ENCODE data around the gene PDE7B. TPM values are rescaled to one million over a fixed set of nuclear protein-coding genes. Genes with fewer than 3 reads are reported as not detected.

The PDE7B gene
- polyA plus RNA-seq, 1 donor (not counting 4 experiments of a cell fraction or from before 2014, with no cell fraction given) = 0.01 TPM

GRCh38 chr6:136087986-136088385, 236.5 kb downstream of the PDE7B start:
- no peak overlapping the region for H3K9ac ChIP-seq (ENCODE audit: control insufficient read depth, extremely low read depth, insufficient read depth, low read length)
- H3K4me2 ChIP-seq (ENCODE audit: control insufficient read depth, extremely low read depth, insufficient read depth, low read depth, low read length) = no peak overlapping the region
- no peaks in the 10 kb centered on the region for H3K9me3 ChIP-seq (ENCODE audit: control insufficient read depth, low read depth, low read length)
- DNase-seq (ENCODE audit: low read depth, low spot score) (no peak), FAIRE-seq (no peak)
- H3K36me3 ChIP-seq (ENCODE audit: control insufficient read depth in 2 of 2, extremely low read depth in 1 of 2, insufficient read depth in 2 of 2, low read length in 2 of 2) = no peaks in the 10 kb centered on the region
- H4K20me1 ChIP-seq (ENCODE audit: control insufficient read depth, extremely low read depth, insufficient read depth, low read length) = no peaks in the 10 kb centered on the region
- dilution Hi-C loops (cut with MboI; ENCODE audit: extremely low pct_ligation_motif_present, low sequenced_read_pairs) = no loop called here
- no peak overlapping the region for H3K4me3 ChIP-seq (ENCODE audit: control insufficient read depth in 2 of 3, extremely low read depth in 1 of 3, insufficient read depth in 2 of 3, low read depth in 1 of 3, low read length in 3 of 3)
- no peak overlapping the region for H3K27ac ChIP-seq (ENCODE audit: control insufficient read depth, insufficient read depth, low read length)
- no peaks in the 10 kb centered on the region for H3K4me1 ChIP-seq (ENCODE audit: control insufficient read depth, extremely low read depth, insufficient read depth, low read length)
- H3K27me3 ChIP-seq (ENCODE audit: control insufficient read depth, extremely low read depth, insufficient read depth, low read length) = no peaks in the 10 kb centered on the region
- H3K9me1 ChIP-seq (ENCODE audit: control insufficient read depth, extremely low read depth, insufficient read depth, low read length) = no peaks in the 10 kb centered on the region
- no peak overlapping the region for H2AFZ ChIP-seq (ENCODE audit: control insufficient read depth, low read length)
- TF ChIP-seq EZH2 (IDR thresholded peaks at IDR 0.05; ENCODE audit: low read length) = no peak
- no peaks in the 10 kb centered on the region for H3K79me2 ChIP-seq (ENCODE audit: control insufficient read depth, insufficient read depth, low read length)

GRCh38 chr6:136088693-136089092, 237.2 kb downstream of the PDE7B start:
- H3K4me3 ChIP-seq (ENCODE audit: control insufficient read depth in 2 of 3, extremely low read depth in 1 of 3, insufficient read depth in 2 of 3, low read depth in 1 of 3, low read length in 3 of 3) = no peak overlapping the region
- H3K79me2 ChIP-seq (ENCODE audit: control insufficient read depth, insufficient read depth, low read length) = no peaks in the 10 kb centered on the region
- no peaks in the 10 kb centered on the region for H4K20me1 ChIP-seq (ENCODE audit: control insufficient read depth, extremely low read depth, insufficient read depth, low read length)
- no peak overlapping the region for H3K4me2 ChIP-seq (ENCODE audit: control insufficient read depth, extremely low read depth, insufficient read depth, low read depth, low read length)
- no peaks in the 10 kb centered on the region for H3K9me3 ChIP-seq (ENCODE audit: control insufficient read depth, low read depth, low read length)
- H3K27me3 ChIP-seq (ENCODE audit: control insufficient read depth, extremely low read depth, insufficient read depth, low read length) = no peaks in the 10 kb centered on the region
- dilution Hi-C loops (cut with MboI; ENCODE audit: extremely low pct_ligation_motif_present, low sequenced_read_pairs) = no loop called here
- H3K9ac ChIP-seq (ENCODE audit: control insufficient read depth, extremely low read depth, insufficient read depth, low read length) = no peak overlapping the region
- H3K9me1 ChIP-seq (ENCODE audit: control insufficient read depth, extremely low read depth, insufficient read depth, low read length) = no peaks in the 10 kb centered on the region
- no peaks in the 10 kb centered on the region for H3K4me1 ChIP-seq (ENCODE audit: control insufficient read depth, extremely low read depth, insufficient read depth, low read length)
- TF ChIP-seq EZH2 (IDR thresholded peaks at IDR 0.05; ENCODE audit: low read length) (no peak), CTCF (optimal IDR thresholded peaks at IDR 0.05 in 1 of 3, IDR thresholded peaks at IDR 0.05 in 1 of 3, conservative IDR thresholded peaks at IDR 0.05 in 1 of 3; ENCODE audit: extremely low read depth in 1 of 3, insufficient read depth in 2 of 3, low read length in 3 of 3) (no peak)
- H3K36me3 ChIP-seq (ENCODE audit: control insufficient read depth in 2 of 2, extremely low read depth in 1 of 2, insufficient read depth in 2 of 2, low read length in 2 of 2) = no peaks in the 10 kb centered on the region
- H3K27ac ChIP-seq (ENCODE audit: control insufficient read depth, insufficient read depth, low read length) = no peak overlapping the region
- DNase-seq (ENCODE audit: low read depth, low spot score) (no peak), FAIRE-seq (no peak)
- no peak overlapping the region for H2AFZ ChIP-seq (ENCODE audit: control insufficient read depth, low read length)

- Histone ChIP-seq H3K79me2 (ENCODE audit: control insufficient read depth, insufficient read depth, low read length) (no peaks in the 10 kb centered on the region), H3K27ac (ENCODE audit: control insufficient read depth, insufficient read depth, low read length) (no peak overlapping the region), H3K9me3 (ENCODE audit: control insufficient read depth, low read depth, low read length) (no peaks in the 10 kb centered on the region), H3K9ac (ENCODE audit: control insufficient read depth, extremely low read depth, insufficient read depth, low read length) (no peak overlapping the region), H2AFZ (ENCODE audit: control insufficient read depth, low read length) (no peak overlapping the region), H3K4me2 (ENCODE audit: control insufficient read depth, extremely low read depth, insufficient read depth, low read depth, low read length) (no peak overlapping the region), H4K20me1 (ENCODE audit: control insufficient read depth, extremely low read depth, insufficient read depth, low read length) (no peaks in the 10 kb centered on the region), H3K36me3 (ENCODE audit: control insufficient read depth in 2 of 2, extremely low read depth in 1 of 2, insufficient read depth in 2 of 2, low read length in 2 of 2) (no peaks in the 10 kb centered on the region), H3K4me1 (ENCODE audit: control insufficient read depth, extremely low read depth, insufficient read depth, low read length) (no peaks in the 10 kb centered on the region), H3K9me1 (ENCODE audit: control insufficient read depth, extremely low read depth, insufficient read depth, low read length) (no peaks in the 10 kb centered on the region), H3K27me3 (ENCODE audit: control insufficient read depth, extremely low read depth, insufficient read depth, low read length) (no peaks in the 10 kb centered on the region), H3K4me3 (ENCODE audit: control insufficient read depth in 2 of 3, extremely low read depth in 1 of 3, insufficient read depth in 2 of 3, low read depth in 1 of 3, low read length in 3 of 3) (no peak overlapping the region)
- FAIRE-seq = no peak
- TF ChIP-seq EZH2 (IDR thresholded peaks at IDR 0.05; ENCODE audit: low read length) (no peak), CTCF (optimal IDR thresholded peaks at IDR 0.05 in 1 of 3, IDR thresholded peaks at IDR 0.05 in 1 of 3, conservative IDR thresholded peaks at IDR 0.05 in 1 of 3; ENCODE audit: extremely low read depth in 1 of 3, insufficient read depth in 2 of 3, low read length in 3 of 3) (no peak)
- no peak for DNase-seq (ENCODE audit: low read depth, low spot score)
- dilution Hi-C loops (cut with MboI; ENCODE audit: extremely low pct_ligation_motif_present, low sequenced_read_pairs) = no loop called here
Measured at GRCh38 chr6:136089876-136090275, 238.4 kb downstream of the PDE7B start.
